K562 (cell line): ENCODE measurements around the gene PIN1. TPM values are rescaled to one million over a fixed set of nuclear protein-coding genes. Genes with fewer than 3 reads are reported as not detected.
A peak's percentile ranks its signal among the peaks of the same experiment; 100 is the strongest.

Source experiments
- CREB1 ChIP-seq, 2 experiments: sonication (generic) in 1 of 2; formaldehyde crosslinking in 1 of 2; IDR thresholded peaks; 2 replicates each; pipeline versions ENCODE4 v1.6.1 to v1.8.0; 2012 to 2022; ENCODE audit warnings: inconsistent platforms in 1 of 2, mild to moderate bottlenecking in 1 of 2, missing genetic modification reagents in 1 of 2, moderate library complexity in 1 of 2
- CXXC5 ChIP-seq: fragments of 250-450 bp; sonication (Bioruptor Pico); IDR thresholded peaks from 2 replicates; pipeline ENCODE4 v1.8.0; 2022; ENCODE audit warnings: inconsistent platforms, mild to moderate bottlenecking, moderate library complexity
- EP400 ChIP-seq: fragments of 450-650 bp; IDR thresholded peaks from 2 replicates; pipeline ENCODE4 v1.6.1; 2017; ENCODE audit warnings: antibody characterized with exemption, mild to moderate bottlenecking, moderate library complexity
- GABPB1 ChIP-seq: sonication (generic); formaldehyde crosslinking; IDR thresholded peaks from 2 replicates; pipeline ENCODE4 v1.8.0; 2022; ENCODE audit warnings: mild to moderate bottlenecking, missing genetic modification reagents
- GTF2E2 ChIP-seq: fragments of 200-800 bp; sonication (Bioruptor generic); IDR thresholded peaks from 2 replicates; pipeline ENCODE4 v1.6.1; 2016; ENCODE audit warnings: missing genetic modification characterization, missing compliant biosample characterization
- PTTG1 ChIP-seq: fragments of 450-650 bp; IDR thresholded peaks from 2 replicates; pipeline ENCODE4 v1.6.1; 2016; ENCODE audit warnings: low read depth, mild to moderate bottlenecking, missing genetic modification characterization, missing compliant biosample characterization
- RAD21 ChIP-seq, 2 experiments: fragments of 250-450 bp in 1 of 2; fragments of 450-650 bp in 1 of 2; sonication (Bioruptor Pico) in 1 of 2; formaldehyde crosslinking in 1 of 2; IDR thresholded peaks in 1 of 2; conservative IDR thresholded peaks in 1 of 2; 2 replicates each; pipeline versions ENCODE4 v1.4.0 to v1.8.0; 2020 to 2022; ENCODE audit warnings: mild to moderate bottlenecking in 2 of 2, moderate library complexity in 1 of 2
- RBM15 ChIP-seq: fragments of 200-400 bp; formaldehyde crosslinking; IDR thresholded peaks from 2 replicates; pipeline ENCODE4 v1.6.1; 2018; ENCODE audit warnings: mild to moderate bottlenecking, low read length, moderate library complexity; ENCODE audit not compliant: insufficient read depth
- RBM22 ChIP-seq: fragments of 200-400 bp; formaldehyde crosslinking; IDR thresholded peaks from 2 replicates; pipeline ENCODE4 v1.6.1; 2018; ENCODE audit warnings: low read length, low read depth; ENCODE audit not compliant: poor library complexity, severe bottlenecking
- SAFB2 ChIP-seq: fragments of 200-400 bp; formaldehyde crosslinking; IDR thresholded peaks from 2 replicates; pipeline ENCODE4 v1.6.1; 2018; ENCODE audit warnings: borderline replicate concordance, low read length, low read depth, moderate library complexity; ENCODE audit not compliant: severe bottlenecking
- SIN3A ChIP-seq, 2 experiments: fragments of 150-350 bp in 1 of 2; IDR thresholded peaks; 2 replicates each; pipeline ENCODE4 v1.6.1; 2011 to 2016; ENCODE audit warnings: borderline replicate concordance in 2 of 2, low read depth in 2 of 2, low read length in 2 of 2, mild to moderate bottlenecking in 2 of 2, moderate library complexity in 2 of 2; ENCODE audit not compliant: control insufficient read depth in 1 of 2
- TEAD1 ChIP-seq, 2 experiments: fragments of 450-650 bp in 1 of 2; sonication (generic) in 1 of 2; formaldehyde crosslinking; IDR thresholded peaks; 2 replicates each; pipeline versions ENCODE4 v1.4.0 to v1.8.0; 2020 to 2022; ENCODE audit warnings: mild to moderate bottlenecking in 2 of 2, missing genetic modification reagents in 1 of 2
- ZNF175 ChIP-seq: fragments of 200-800 bp; sonication (Bioruptor generic); IDR thresholded peaks from 2 replicates; pipeline ENCODE4 v1.6.1; 2016; ENCODE audit warnings: low read depth, mild to moderate bottlenecking, missing genetic modification characterization, missing compliant biosample characterization
- ZNF263 ChIP-seq: sonication (generic); formaldehyde crosslinking; IDR thresholded peaks from 2 replicates; pipeline ENCODE4 v1.8.0; 2022; ENCODE audit warnings: mild to moderate bottlenecking, missing genetic modification reagents, borderline replicate concordance
- ZNF584 ChIP-seq: fragments of 200-800 bp; sonication (Bioruptor generic); IDR thresholded peaks from 2 replicates; pipeline ENCODE4 v1.6.1; 2016; ENCODE audit warnings: low read depth, mild to moderate bottlenecking, missing genetic modification characterization, missing compliant biosample characterization
- polyA plus RNA-seq, 8 experiments: library from polyadenylated mRNA; depleted of rRNA in 4 of 8; stranded (reverse) in 5 of 8; unstranded in 3 of 8; fragments of >200 nt; fragmentation: Nextera tagmentation in 2 of 8; fragmentation: Illumina TruSeq in 1 of 8; extraction: Ambion mirVana in 2 of 8; extraction: Trizol in 1 of 8; gene quantifications; 2 replicates each; pipeline versions ENCODE4 v1.2.1 to v1.2.3, GENCODE V29; 2011 to 2014; ENCODE audit warnings: inconsistent platforms in 1 of 8, missing spikeins in 1 of 8
- total RNA-seq, 7 experiments: library from RNA; depleted of rRNA in 6 of 7; stranded (reverse); fragments of >200 nt in 6 of 7; fragmentation: Illumina TruSeq in 2 of 7; extraction: Trizol in 2 of 7; gene quantifications; 2 replicates each; pipeline versions ENCODE4 v1.2.1 to v1.2.3, GENCODE V29; 2011 to 2021; ENCODE audit warnings: low replicate concordance in 1 of 7
- TF ChIP-seq, protein P1 (sequence below): fragments of 250-450 bp; sonication (Bioruptor Pico); IDR thresholded peaks from 2 replicates; pipeline ENCODE4 v1.8.0; 2022; ENCODE audit warnings: inconsistent platforms
- TF ChIP-seq, protein P2 (sequence below): fragments of 250-450 bp; sonication (Bioruptor Pico); IDR thresholded peaks from 2 replicates; pipeline ENCODE4 v1.8.0; 2022; ENCODE audit warnings: moderate library complexity, mild to moderate bottlenecking, inconsistent platforms
- TF ChIP-seq, protein P3 (sequence below), 2 experiments: fragments of 150-350 bp in 1 of 2; IDR thresholded peaks; 2 replicates each; pipeline ENCODE4 v1.6.1; 2012 to 2016; ENCODE audit warnings: low read depth in 2 of 2, low read length in 2 of 2, mild to moderate bottlenecking in 1 of 2, moderate library complexity in 1 of 2

PIN1 gene
- total and polyA plus RNA-seq, 9 of the 15 experiments (the other 6 are each of a cell fraction or from before 2014, with no cell fraction given): 1.6 to 178 (median 42.5) TPM

DNA sequence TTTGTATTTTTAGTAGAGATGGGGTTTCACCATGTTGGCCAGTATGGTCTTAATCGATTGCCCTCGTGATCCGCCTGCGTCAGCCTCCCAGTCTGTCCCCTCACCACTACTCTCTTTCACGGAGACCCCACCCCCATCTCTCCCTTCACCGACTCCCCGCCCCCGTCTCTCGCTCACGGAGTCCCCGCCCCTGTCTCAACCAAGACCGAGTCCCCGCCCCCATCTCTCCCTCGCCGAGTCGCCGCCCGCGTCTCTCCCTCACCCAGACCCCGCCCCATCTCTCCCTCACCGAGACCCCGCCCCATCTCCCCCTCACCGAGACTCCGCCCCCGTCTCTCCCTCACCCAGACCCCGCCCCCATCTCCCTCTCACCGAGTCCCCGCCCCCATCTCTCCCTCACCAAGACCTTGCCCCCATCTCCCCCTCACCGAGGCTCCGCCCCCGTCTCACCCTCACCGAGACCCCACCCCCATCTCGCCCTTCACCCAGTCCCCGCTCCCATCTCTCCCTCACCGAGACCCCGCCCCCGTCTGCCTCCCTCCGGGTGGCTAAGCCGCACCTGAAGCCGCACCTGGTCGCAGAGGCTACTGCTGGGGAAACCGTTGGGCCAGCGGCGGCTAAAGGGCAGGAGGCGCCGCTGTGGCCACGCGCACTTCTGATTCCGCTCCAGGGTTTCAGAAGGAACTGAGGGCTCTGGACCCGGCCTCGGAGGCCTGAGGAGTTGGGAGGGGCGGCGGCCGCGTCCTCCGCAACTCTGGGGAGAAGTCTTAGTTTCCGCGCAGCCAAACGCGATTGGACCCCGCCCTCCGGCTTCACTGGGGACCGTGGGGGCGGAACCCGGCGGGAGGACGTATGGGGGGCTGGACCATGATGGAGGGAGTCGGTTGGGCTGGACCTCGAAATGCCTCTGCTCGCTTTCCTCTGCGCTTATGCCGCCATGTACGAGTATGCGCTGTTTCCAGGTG, 49.5 kb upstream of the PIN1 start (continued):
- TF ChIP-seq, protein P1, sequence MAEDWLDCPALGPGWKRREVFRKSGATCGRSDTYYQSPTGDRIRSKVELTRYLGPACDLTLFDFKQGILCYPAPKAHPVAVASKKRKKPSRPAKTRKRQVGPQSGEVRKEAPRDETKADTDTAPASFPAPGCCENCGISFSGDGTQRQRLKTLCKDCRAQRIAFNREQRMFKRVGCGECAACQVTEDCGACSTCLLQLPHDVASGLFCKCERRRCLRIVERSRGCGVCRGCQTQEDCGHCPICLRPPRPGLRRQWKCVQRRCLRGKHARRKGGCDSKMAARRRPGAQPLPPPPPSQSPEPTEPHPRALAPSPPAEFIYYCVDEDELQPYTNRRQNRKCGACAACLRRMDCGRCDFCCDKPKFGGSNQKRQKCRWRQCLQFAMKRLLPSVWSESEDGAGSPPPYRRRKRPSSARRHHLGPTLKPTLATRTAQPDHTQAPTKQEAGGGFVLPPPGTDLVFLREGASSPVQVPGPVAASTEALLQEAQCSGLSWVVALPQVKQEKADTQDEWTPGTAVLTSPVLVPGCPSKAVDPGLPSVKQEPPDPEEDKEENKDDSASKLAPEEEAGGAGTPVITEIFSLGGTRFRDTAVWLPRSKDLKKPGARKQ (CRISPR knock-in tag): no peak
- no peak for TF ChIP-seq RBM15
- peak; percentile 44; the same call in 1 of the 2 replicates for TF ChIP-seq GTF2E2 (tag)
- peak; percentile 69 for TF ChIP-seq EP400
- no peak for TF ChIP-seq SAFB2
- peak; percentile 32 for TF ChIP-seq RBM22
- TF ChIP-seq ZNF175 (CRISPR knock-in tag): no peak
- TF ChIP-seq CREB1 (IDR thresholded peaks at IDR 0.05): peak; percentile 26; the same call in 1 of the 2 replicates
- peak; percentile 45; the same call in 1 of the 2 replicates for TF ChIP-seq CREB1 (CRISPR knock-in tag; IDR thresholded peaks at IDR 0.05)
- peak in 1 of 2 experiments; percentile 72; a peak in 2 of 4 replicates for TF ChIP-seq TEAD1 (CRISPR knock-in tag; IDR thresholded peaks at IDR 0.05)
- peak in 1 of 2 experiments; percentile 35; a peak in 1 of 4 replicates for TF ChIP-seq SIN3A (IDR thresholded peaks at IDR 0.05; ENCODE audit: borderline replicate concordance in 2 of 2, control insufficient read depth in 1 of 2, low read depth in 2 of 2, low read length in 2 of 2)
- TF ChIP-seq PTTG1 (tag): no peak
- no peak for TF ChIP-seq ZNF584 (CRISPR knock-in tag)
- TF ChIP-seq, protein P2, sequence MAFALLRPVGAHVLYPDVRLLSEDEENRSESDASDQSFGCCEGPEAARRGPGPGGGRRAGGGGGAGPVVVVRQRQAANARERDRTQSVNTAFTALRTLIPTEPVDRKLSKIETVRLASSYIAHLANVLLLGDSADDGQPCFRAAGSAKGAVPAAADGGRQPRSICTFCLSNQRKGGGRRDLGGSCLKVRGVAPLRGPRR (CRISPR knock-in tag): no peak
- no peak; the same call in 1 of the 2 replicates for TF ChIP-seq ZNF263
- TF ChIP-seq RAD21 (CRISPR knock-in tag; conservative IDR thresholded peaks at IDR 0.05 in 1 of 2, IDR thresholded peaks at IDR 0.05 in 1 of 2): peak in 1 of 2 experiments; percentile 10; a peak in 1 of 4 replicates
- TF ChIP-seq, protein P3, sequence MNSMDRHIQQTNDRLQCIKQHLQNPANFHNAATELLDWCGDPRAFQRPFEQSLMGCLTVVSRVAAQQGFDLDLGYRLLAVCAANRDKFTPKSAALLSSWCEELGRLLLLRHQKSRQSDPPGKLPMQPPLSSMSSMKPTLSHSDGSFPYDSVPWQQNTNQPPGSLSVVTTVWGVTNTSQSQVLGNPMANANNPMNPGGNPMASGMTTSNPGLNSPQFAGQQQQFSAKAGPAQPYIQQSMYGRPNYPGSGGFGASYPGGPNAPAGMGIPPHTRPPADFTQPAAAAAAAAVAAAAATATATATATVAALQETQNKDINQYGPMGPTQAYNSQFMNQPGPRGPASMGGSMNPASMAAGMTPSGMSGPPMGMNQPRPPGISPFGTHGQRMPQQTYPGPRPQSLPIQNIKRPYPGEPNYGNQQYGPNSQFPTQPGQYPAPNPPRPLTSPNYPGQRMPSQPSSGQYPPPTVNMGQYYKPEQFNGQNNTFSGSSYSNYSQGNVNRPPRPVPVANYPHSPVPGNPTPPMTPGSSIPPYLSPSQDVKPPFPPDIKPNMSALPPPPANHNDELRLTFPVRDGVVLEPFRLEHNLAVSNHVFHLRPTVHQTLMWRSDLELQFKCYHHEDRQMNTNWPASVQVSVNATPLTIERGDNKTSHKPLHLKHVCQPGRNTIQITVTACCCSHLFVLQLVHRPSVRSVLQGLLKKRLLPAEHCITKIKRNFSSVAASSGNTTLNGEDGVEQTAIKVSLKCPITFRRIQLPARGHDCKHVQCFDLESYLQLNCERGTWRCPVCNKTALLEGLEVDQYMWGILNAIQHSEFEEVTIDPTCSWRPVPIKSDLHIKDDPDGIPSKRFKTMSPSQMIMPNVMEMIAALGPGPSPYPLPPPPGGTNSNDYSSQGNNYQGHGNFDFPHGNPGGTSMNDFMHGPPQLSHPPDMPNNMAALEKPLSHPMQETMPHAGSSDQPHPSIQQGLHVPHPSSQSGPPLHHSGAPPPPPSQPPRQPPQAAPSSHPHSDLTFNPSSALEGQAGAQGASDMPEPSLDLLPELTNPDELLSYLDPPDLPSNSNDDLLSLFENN (IDR thresholded peaks at IDR 0.05; ENCODE audit: low read depth in 2 of 2, low read length in 2 of 2): peak in 1 of 2 experiments; percentile 53; a peak in 1 of 4 replicates
- TF ChIP-seq GABPB1 (CRISPR knock-in tag): peak; percentile 12; the same call in 1 of the 2 replicates
- TF ChIP-seq CXXC5: peak; percentile 86
